ENCODE results near the gene ZDHHC19.
"Not testable (repeated sequence)": the region's sequence is repeated elsewhere in the genome, so short reads cannot be mapped to it uniquely, and the experiment has no call there.

Gene ZDHHC19

GRCh38 chr3:196214783-196215441, 3.7 kb upstream of the ZDHHC19 start:
- H3K9ac ChIP-seq (ENCODE audit: low read length), result no peak overlapping the region
- H3K9me3 ChIP-seq (ENCODE audit: control insufficient read depth, insufficient read depth, low read depth, low read length), result no peaks in the 10 kb centered on the region
- no peaks in the 10 kb centered on the region for H3K27me3 ChIP-seq (ENCODE audit: control insufficient read depth, insufficient read depth, low read length)
- peaks cover 30% of the 10 kb centered on the region for H3K4me1 ChIP-seq (ENCODE audit: control insufficient read depth, insufficient read depth, low read length)
- no peaks in the 10 kb centered on the region for H3K36me3 ChIP-seq (ENCODE audit: control insufficient read depth, insufficient read depth, low read length)
- no peak overlapping the region for H3K27ac ChIP-seq (ENCODE audit: low read depth, low read length)
- H3K4me3 ChIP-seq (ENCODE audit: low read depth, low read length), result no peak overlapping the region

GRCh38 chr3:196209944-196210672, 1.1 kb downstream of the ZDHHC19 start:
- H3K36me3 ChIP-seq (ENCODE audit: control insufficient read depth, insufficient read depth, low read length); H3K4me3 ChIP-seq (ENCODE audit: low read depth, low read length); H3K4me1 ChIP-seq (ENCODE audit: control insufficient read depth, insufficient read depth, low read length); H3K9ac ChIP-seq (ENCODE audit: low read length); H3K27ac ChIP-seq (ENCODE audit: low read depth, low read length); H3K9me3 ChIP-seq (ENCODE audit: control insufficient read depth, insufficient read depth, low read depth, low read length): not testable (repeated sequence)
- peaks cover 12% of the 10 kb centered on the region for H3K27me3 ChIP-seq (ENCODE audit: control insufficient read depth, insufficient read depth, low read length)

GRCh38 chr3:196208942-196209695, 2.1 kb downstream of the ZDHHC19 start:
- Histone ChIP-seq H3K36me3 (ENCODE audit: control insufficient read depth, insufficient read depth, low read length) (no peaks in the 10 kb centered on the region), H3K27ac (ENCODE audit: low read depth, low read length) (no peak overlapping the region), H3K27me3 (ENCODE audit: control insufficient read depth, insufficient read depth, low read length) (peaks cover 12% of the 10 kb centered on the region), H3K4me3 (ENCODE audit: low read depth, low read length) (no peak overlapping the region), H3K9ac (ENCODE audit: low read length) (no peak overlapping the region), H3K4me1 (ENCODE audit: control insufficient read depth, insufficient read depth, low read length) (peaks cover 6% of the 10 kb centered on the region; the same call in 1 of the 2 replicates), H3K9me3 (ENCODE audit: control insufficient read depth, insufficient read depth, low read depth, low read length) (no peaks in the 10 kb centered on the region)

- Histone ChIP-seq H3K4me1 (ENCODE audit: control insufficient read depth, insufficient read depth, low read length) (peaks cover 6% of the 10 kb centered on the region; the same call in 1 of the 2 replicates), H3K4me3 (ENCODE audit: low read depth, low read length) (peak overlapping the region; percentile 82), H3K27ac (ENCODE audit: low read depth, low read length) (no peak overlapping the region), H3K9me3 (ENCODE audit: control insufficient read depth, insufficient read depth, low read depth, low read length) (no peaks in the 10 kb centered on the region), H3K36me3 (ENCODE audit: control insufficient read depth, insufficient read depth, low read length) (no peaks in the 10 kb centered on the region), H3K27me3 (ENCODE audit: control insufficient read depth, insufficient read depth, low read length) (peaks cover 12% of the 10 kb centered on the region), H3K9ac (ENCODE audit: low read length) (no peak overlapping the region)
These were observed 3.2 kb downstream of the ZDHHC19 start for GRCh38 chr3:196207833-196208607.

- Histone ChIP-seq H3K27ac (ENCODE audit: low read depth, low read length) (no peak overlapping the region), H3K4me1 (ENCODE audit: control insufficient read depth, insufficient read depth, low read length) (peaks cover 10% of the 10 kb centered on the region; the same call in 1 of the 2 replicates), H3K4me3 (ENCODE audit: low read depth, low read length) (peak overlapping the region; percentile 88), H3K27me3 (ENCODE audit: control insufficient read depth, insufficient read depth, low read length) (peaks cover 12% of the 10 kb centered on the region), H3K9me3 (ENCODE audit: control insufficient read depth, insufficient read depth, low read depth, low read length) (no peaks in the 10 kb centered on the region), H3K36me3 (ENCODE audit: control insufficient read depth, insufficient read depth, low read length) (no peaks in the 10 kb centered on the region), H3K9ac (ENCODE audit: low read length) (peak overlapping the region; percentile 23)
These were observed 3.9 kb downstream of the ZDHHC19 start for GRCh38 chr3:196207159-196207832.

DNA sequence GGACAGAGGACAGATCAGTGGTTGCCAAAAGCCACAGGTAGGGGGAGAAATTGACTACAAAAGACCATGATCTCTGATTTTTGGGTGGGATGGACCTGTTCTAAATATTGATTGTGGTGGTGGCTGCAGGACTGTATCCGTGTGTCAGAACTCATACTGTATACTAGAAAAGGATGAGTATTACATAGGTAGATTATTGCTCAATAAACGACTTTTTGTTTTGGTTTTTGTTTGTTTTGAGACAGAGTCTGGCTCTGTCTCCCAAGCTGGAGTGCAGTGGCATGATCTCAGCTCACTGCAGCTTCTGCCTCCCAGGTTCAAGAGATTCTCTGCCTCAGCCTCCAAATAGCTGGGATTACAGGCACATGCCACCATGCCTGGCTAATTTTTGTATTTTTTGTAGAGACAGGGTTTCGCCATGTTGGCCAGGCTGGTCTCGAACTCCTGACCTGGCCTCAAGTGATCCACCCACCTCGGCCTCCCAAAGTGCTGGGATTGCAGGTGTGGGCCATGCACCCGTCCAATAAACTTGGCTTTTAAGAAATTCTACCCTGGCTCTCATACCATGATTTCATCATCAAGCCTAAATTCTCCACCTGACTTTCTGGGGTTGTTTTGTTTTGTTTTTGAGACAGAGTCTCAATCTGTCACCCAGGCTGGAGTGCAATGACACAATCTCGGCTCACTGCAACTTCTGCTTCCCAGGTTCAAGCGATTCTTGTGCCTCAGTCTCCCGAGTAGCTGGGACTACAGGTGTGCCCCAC, 5.6 kb downstream of the ZDHHC19 start:
- H3K36me3 ChIP-seq (ENCODE audit: control insufficient read depth, insufficient read depth, low read length); H3K27ac ChIP-seq (ENCODE audit: low read depth, low read length); H3K9ac ChIP-seq (ENCODE audit: low read length); H3K4me3 ChIP-seq (ENCODE audit: low read depth, low read length); H3K9me3 ChIP-seq (ENCODE audit: control insufficient read depth, insufficient read depth, low read depth, low read length); H3K4me1 ChIP-seq (ENCODE audit: control insufficient read depth, insufficient read depth, low read length): not testable (repeated sequence)
- peaks cover 12% of the 10 kb centered on the region for H3K27me3 ChIP-seq (ENCODE audit: control insufficient read depth, insufficient read depth, low read length)

DNA sequence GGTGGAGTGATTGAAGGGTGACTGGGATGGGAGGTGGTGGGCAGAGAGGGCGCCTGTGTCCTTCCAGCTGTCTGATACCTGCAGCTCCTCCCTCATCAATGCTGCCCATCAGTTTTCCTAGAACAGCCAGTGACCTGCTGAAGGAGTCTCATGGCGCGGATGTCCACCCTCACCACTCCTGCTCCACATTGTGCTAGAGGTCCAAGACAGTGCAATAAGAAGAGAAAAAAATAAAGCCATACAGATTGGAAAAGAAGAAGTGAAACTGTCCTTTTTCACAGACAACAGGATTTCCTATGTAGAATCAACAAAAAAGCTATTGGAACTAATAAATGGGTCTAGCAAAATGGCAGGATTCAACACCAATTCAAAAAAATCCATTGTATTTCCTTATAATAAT, 7.4 kb downstream of the ZDHHC19 start:
- no peak overlapping the region for H3K9ac ChIP-seq (ENCODE audit: low read length)
- no peaks in the 10 kb centered on the region for H3K9me3 ChIP-seq (ENCODE audit: control insufficient read depth, insufficient read depth, low read depth, low read length)
- no peak overlapping the region for H3K4me3 ChIP-seq (ENCODE audit: low read depth, low read length)
- peaks cover 5% of the 10 kb centered on the region; the same call in 1 of the 2 replicates for H3K4me1 ChIP-seq (ENCODE audit: control insufficient read depth, insufficient read depth, low read length)
- peaks cover 12% of the 10 kb centered on the region for H3K27me3 ChIP-seq (ENCODE audit: control insufficient read depth, insufficient read depth, low read length)
- no peaks in the 10 kb centered on the region for H3K36me3 ChIP-seq (ENCODE audit: control insufficient read depth, insufficient read depth, low read length)
- H3K27ac ChIP-seq (ENCODE audit: low read depth, low read length), result no peak overlapping the region

DNA sequence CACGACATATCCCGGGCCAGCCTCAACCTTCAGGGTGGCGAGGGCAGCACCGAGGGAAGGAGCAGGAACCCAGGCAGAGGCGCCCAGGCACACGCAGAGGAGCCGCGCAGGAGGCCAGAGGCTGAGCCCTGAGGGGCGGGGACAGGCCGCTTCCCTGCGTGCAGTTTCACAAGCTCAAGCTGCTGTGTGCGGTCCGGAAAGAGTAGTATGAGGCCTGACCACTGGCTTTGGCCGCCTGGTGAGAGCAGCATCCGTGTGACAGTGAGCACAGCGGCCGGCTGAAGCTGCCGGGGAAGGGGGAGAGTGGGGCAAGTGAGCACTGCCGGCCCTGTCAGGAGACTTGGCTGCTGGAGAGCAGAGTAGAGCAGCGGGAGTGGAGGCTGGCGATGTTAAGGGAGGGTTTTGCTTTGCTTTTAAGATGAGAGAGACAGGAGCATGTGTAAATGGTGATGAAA, 8.7 kb downstream of the ZDHHC19 start:
- H3K9me3 ChIP-seq (ENCODE audit: control insufficient read depth, insufficient read depth, low read depth, low read length), result no peaks in the 10 kb centered on the region
- no peak overlapping the region for H3K9ac ChIP-seq (ENCODE audit: low read length)
- H3K36me3 ChIP-seq (ENCODE audit: control insufficient read depth, insufficient read depth, low read length), result no peaks in the 10 kb centered on the region
- H3K27ac ChIP-seq (ENCODE audit: low read depth, low read length), result no peak overlapping the region
- no peak overlapping the region for H3K4me3 ChIP-seq (ENCODE audit: low read depth, low read length)
- H3K27me3 ChIP-seq (ENCODE audit: control insufficient read depth, insufficient read depth, low read length), result peaks cover 8% of the 10 kb centered on the region
- peaks cover 5% of the 10 kb centered on the region; the same call in 1 of the 2 replicates for H3K4me1 ChIP-seq (ENCODE audit: control insufficient read depth, insufficient read depth, low read length)

- H3K36me3 ChIP-seq (ENCODE audit: control insufficient read depth, insufficient read depth, low read length), result no peaks in the 10 kb centered on the region
- H3K9me3 ChIP-seq (ENCODE audit: control insufficient read depth, insufficient read depth, low read depth, low read length), result no peaks in the 10 kb centered on the region
- H3K4me1 ChIP-seq (ENCODE audit: control insufficient read depth, insufficient read depth, low read length), result peaks cover 5% of the 10 kb centered on the region; the same call in 1 of the 2 replicates
- no peaks in the 10 kb centered on the region for H3K27me3 ChIP-seq (ENCODE audit: control insufficient read depth, insufficient read depth, low read length)
- no peak overlapping the region for H3K4me3 ChIP-seq (ENCODE audit: low read depth, low read length)
- no peak overlapping the region for H3K27ac ChIP-seq (ENCODE audit: low read depth, low read length)
- no peak overlapping the region for H3K9ac ChIP-seq (ENCODE audit: low read length)
These were observed 12.1 kb downstream of the ZDHHC19 start for GRCh38 chr3:196198771-196199753.

Data from HUES6 (cell line).